GM12878 (cell line): ENCODE results near the gene NFKBIE. TPM values are rescaled to one million over a fixed set of nuclear protein-coding genes. Genes with fewer than 3 reads are reported as not detected.

Source experiments
- BACH1 ChIP-seq: fragments of 450-650 bp; IDR thresholded peaks from 2 replicates; pipeline ENCODE4 v1.6.1; 2017; ENCODE audit warnings: mild to moderate bottlenecking, borderline replicate concordance
- CEBPZ ChIP-seq: fragments of 150-350 bp; IDR thresholded peaks from 2 replicates; pipeline ENCODE4 v1.6.1; 2016; ENCODE audit warnings: low read depth, low read length
- CHD1 ChIP-seq: IDR thresholded peaks from 2 replicates; pipeline ENCODE4 v1.6.1; 2012; ENCODE audit warnings: low read depth, low read length, improper control_type of control experiment
- KDM1A ChIP-seq: fragments of 200-600 bp; sonication (generic); IDR thresholded peaks from 2 replicates; pipeline ENCODE4 v1.6.1; 2016; ENCODE audit warnings: borderline replicate concordance
- POLR2AphosphoS2 ChIP-seq: IDR thresholded peaks from 2 replicates; pipeline ENCODE4 v1.6.1; 2011; ENCODE audit warnings: low read depth, mild to moderate bottlenecking, low read length, improper control_type of control experiment, moderate library complexity
- RAD21 ChIP-seq: IDR thresholded peaks from 2 replicates; pipeline ENCODE4 v1.6.1; 2011; ENCODE audit warnings: mild to moderate bottlenecking, low read depth, low read length, moderate library complexity; ENCODE audit not compliant: insufficient read depth
- SMAD1 ChIP-seq: fragments of 450-650 bp; IDR thresholded peaks from 2 replicates; pipeline ENCODE4 v1.6.1; 2018; ENCODE audit warnings: mild to moderate bottlenecking, low read depth; ENCODE audit not compliant: partially characterized antibody
- TCF12 ChIP-seq: IDR thresholded peaks from 2 replicates; pipeline ENCODE4 v1.6.1; 2011; ENCODE audit warnings: low read depth, mild to moderate bottlenecking, low read length
- polyA plus RNA-seq, 11 experiments: library from polyadenylated mRNA; depleted of rRNA in 4 of 11; unstranded in 6 of 11; stranded (reverse) in 5 of 11; fragments of >200 nt; fragmentation: Nextera tagmentation in 4 of 11; fragmentation: Illumina TruSeq in 1 of 11; extraction: Ambion mirVana in 4 of 11; extraction: Trizol in 1 of 11; gene quantifications; 1 replicate in 1 of 11; 2 replicates in 10 of 11; pipeline versions ENCODE4 v1.2.1 to v1.2.3, GENCODE V29; 2011 to 2016; ENCODE audit warnings: inconsistent platforms in 2 of 11, missing spikeins in 2 of 11, low read depth in 1 of 11
- total RNA-seq, 4 experiments: library from RNA; depleted of rRNA in 3 of 4; stranded (reverse); fragments of >200 nt in 3 of 4; fragmentation: Illumina TruSeq in 1 of 4; extraction: Trizol in 1 of 4; gene quantifications; 2 replicates each; pipeline versions ENCODE4 v1.2.1 to v1.2.3, GENCODE V29; 2013 to 2021
- TF ChIP-seq, protein P1 (sequence below): fragments of 450-650 bp; IDR thresholded peaks from 2 replicates; pipeline ENCODE4 v1.6.1; 2018; ENCODE audit warnings: mild to moderate bottlenecking, low read depth, moderate library complexity; ENCODE audit not compliant: partially characterized antibody
- TF ChIP-seq, protein P2 (sequence below), 3 experiments: IDR thresholded peaks in 2 of 3; conservative IDR thresholded peaks in 1 of 3; 2 replicates each; pipeline ENCODE4 v1.5.1; 2011; ENCODE audit warnings: low read depth in 3 of 3, low read length in 3 of 3, mild to moderate bottlenecking in 3 of 3, control low read depth in 2 of 3, moderate library complexity in 2 of 3, inconsistent platforms in 1 of 3, mixed read lengths in 1 of 3; ENCODE audit not compliant: control insufficient read depth in 2 of 3, insufficient read depth in 1 of 3; ENCODE audit errors: extremely low read depth in 1 of 3
- TF ChIP-seq, protein P3 (sequence below): IDR thresholded peaks from 2 replicates; pipeline ENCODE4 v1.6.1; 2012; ENCODE audit warnings: low read length, inconsistent platforms

The NFKBIE gene
- total and polyA plus RNA-seq, 10 of the 15 experiments (the other 5 are each of a cell fraction or from before 2014, with no cell fraction given) = 10.4 to 106 (median 38.8) TPM

DNA sequence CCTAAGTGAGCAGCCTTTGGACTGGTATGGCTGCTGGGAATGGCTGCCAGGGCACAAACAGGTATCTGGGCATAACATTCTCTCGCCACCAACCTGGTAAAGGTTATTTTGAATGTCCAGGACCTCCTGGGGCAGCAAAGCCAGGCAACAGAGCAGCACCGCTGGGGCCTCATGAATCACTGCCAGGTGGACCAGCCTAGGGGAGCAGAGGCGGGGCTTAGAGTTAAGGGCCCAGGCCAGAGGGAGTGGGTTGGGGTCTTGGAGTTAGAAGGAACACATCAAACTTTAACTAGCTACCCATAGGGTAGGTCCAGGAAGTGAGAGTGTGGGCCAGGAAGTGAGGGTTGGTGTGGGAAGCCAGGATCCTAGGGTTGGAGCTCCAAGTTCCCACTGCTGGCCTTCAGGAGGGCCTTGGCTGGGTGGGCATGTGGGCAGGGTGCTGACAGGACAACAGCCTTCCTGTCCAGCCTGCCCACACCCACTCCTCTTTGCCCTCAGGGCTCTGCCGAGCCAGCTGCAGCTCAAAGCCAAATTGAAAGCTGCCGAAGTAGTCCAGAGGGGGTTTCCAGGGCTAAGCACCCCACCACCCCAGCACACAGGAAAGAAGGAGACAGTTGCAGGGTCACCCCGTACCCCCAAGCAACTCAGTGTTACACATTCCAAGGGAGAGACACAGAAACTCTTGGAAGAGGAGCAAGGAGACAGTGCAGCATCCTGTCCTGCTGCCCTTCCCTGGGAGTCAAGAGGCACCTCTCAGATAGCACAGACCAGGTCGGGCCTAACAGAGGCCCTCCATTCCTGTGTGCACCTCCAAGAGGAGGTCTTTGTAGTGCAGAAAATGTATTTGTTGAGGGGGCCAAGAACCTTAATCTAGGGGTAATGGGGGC, 2.6 kb downstream of the NFKBIE start (continued):
- TF ChIP-seq, protein P1, sequence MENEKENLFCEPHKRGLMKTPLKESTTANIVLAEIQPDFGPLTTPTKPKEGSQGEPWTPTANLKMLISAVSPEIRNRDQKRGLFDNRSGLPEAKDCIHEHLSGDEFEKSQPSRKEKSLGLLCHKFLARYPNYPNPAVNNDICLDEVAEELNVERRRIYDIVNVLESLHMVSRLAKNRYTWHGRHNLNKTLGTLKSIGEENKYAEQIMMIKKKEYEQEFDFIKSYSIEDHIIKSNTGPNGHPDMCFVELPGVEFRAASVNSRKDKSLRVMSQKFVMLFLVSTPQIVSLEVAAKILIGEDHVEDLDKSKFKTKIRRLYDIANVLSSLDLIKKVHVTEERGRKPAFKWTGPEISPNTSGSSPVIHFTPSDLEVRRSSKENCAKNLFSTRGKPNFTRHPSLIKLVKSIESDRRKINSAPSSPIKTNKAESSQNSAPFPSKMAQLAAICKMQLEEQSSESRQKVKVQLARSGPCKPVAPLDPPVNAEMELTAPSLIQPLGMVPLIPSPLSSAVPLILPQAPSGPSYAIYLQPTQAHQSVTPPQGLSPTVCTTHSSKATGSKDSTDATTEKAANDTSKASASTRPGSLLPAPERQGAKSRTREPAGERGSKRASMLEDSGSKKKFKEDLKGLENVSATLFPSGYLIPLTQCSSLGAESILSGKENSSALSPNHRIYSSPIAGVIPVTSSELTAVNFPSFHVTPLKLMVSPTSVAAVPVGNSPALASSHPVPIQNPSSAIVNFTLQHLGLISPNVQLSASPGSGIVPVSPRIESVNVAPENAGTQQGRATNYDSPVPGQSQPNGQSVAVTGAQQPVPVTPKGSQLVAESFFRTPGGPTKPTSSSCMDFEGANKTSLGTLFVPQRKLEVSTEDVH = no peak
- TF ChIP-seq BACH1 (peak; percentile 57; the same call in 1 of the 2 replicates), KDM1A (no peak), RAD21 (no peak), POLR2AphosphoS2 (0 out of 2 replicates have a peak, but pooled peaks have one; percentile 5), SMAD1 (peak; percentile 57), CHD1 (no peak), TCF12 (no peak), CEBPZ (no peak)
- TF ChIP-seq, protein P2, sequence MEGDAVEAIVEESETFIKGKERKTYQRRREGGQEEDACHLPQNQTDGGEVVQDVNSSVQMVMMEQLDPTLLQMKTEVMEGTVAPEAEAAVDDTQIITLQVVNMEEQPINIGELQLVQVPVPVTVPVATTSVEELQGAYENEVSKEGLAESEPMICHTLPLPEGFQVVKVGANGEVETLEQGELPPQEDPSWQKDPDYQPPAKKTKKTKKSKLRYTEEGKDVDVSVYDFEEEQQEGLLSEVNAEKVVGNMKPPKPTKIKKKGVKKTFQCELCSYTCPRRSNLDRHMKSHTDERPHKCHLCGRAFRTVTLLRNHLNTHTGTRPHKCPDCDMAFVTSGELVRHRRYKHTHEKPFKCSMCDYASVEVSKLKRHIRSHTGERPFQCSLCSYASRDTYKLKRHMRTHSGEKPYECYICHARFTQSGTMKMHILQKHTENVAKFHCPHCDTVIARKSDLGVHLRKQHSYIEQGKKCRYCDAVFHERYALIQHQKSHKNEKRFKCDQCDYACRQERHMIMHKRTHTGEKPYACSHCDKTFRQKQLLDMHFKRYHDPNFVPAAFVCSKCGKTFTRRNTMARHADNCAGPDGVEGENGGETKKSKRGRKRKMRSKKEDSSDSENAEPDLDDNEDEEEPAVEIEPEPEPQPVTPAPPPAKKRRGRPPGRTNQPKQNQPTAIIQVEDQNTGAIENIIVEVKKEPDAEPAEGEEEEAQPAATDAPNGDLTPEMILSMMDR (IDR thresholded peaks at IDR 0.05 in 2 of 3, conservative IDR thresholded peaks at IDR 0.05 in 1 of 3; ENCODE audit: control insufficient read depth in 2 of 3, extremely low read depth in 1 of 3, insufficient read depth in 1 of 3, low read depth in 3 of 3, low read length in 3 of 3) = no peak
- TF ChIP-seq, protein P3, sequence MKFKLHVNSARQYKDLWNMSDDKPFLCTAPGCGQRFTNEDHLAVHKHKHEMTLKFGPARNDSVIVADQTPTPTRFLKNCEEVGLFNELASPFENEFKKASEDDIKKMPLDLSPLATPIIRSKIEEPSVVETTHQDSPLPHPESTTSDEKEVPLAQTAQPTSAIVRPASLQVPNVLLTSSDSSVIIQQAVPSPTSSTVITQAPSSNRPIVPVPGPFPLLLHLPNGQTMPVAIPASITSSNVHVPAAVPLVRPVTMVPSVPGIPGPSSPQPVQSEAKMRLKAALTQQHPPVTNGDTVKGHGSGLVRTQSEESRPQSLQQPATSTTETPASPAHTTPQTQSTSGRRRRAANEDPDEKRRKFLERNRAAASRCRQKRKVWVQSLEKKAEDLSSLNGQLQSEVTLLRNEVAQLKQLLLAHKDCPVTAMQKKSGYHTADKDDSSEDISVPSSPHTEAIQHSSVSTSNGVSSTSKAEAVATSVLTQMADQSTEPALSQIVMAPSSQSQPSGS = no peak
- TF ChIP-seq, all 136 proteins: peak for 13
